HG03432 (cell line): Measurements from ENCODE around the gene SLC25A47.

ENCODE experiments used
- ATAC-seq: cut with Tn5 transposase; IDR thresholded peaks from one replicate; pipeline ENCODE4 v1.9.1; 2021; ENCODE audit warnings: mild to moderate bottlenecking, moderate library complexity; ENCODE audit not compliant: unreplicated experiment

SLC25A47 gene

GRCh38 chr14:100374270-100374669 lies 51.1 kb downstream of the SLC25A47 start:
- no peak for ATAC-seq

- no peak for ATAC-seq
Measured at GRCh38 chr14:100374876-100375265, 51.7 kb downstream of the SLC25A47 start.

- peak; percentile 31 for ATAC-seq
Measured at GRCh38 chr14:100375266-100375962, 52.3 kb downstream of the SLC25A47 start.

GRCh38 chr14:100375963-100376735 lies 53.0 kb downstream of the SLC25A47 start, which contains the start of gene WDR25:
TSS of gene WDR25 (plus strand) at chr14:100376485.
- peak; percentile 81 for ATAC-seq

- ATAC-seq, result no peak
Measured at GRCh38 chr14:100376751-100377171, 53.6 kb downstream of the SLC25A47 start.
